ENCODE data around the gene NDRG3. TPM values are rescaled to one million over a fixed set of nuclear protein-coding genes. Genes with fewer than 3 reads are reported as not detected.

The NDRG3 gene
- total and polyA plus RNA-seq, 2 donors (not counting 3 experiments of a cell fraction or from before 2014, with no cell fraction given), result 25.7 to 27.7 TPM

DNA sequence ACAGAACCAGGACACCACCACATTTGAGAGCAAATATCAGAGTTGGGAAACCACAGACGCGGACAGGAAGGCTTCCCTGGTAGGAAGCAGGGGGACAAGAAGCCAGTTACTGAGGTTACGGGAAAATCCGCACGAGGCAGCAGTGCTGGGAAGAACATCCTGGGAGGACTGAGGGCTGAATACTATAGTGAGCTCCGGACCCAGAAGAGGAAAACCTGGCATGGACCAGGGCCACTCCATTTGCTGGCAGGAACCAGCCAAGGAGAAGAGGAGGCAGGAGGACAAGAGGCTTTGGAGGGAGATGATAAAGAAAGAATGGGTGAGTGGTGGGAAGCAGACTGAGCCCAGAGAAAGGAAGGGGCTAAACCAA lies 33.8 kb upstream of the NDRG3 start:
- CTCF ChIA-PET, result no interaction called here
- TF ChIP-seq JUN (IDR thresholded peaks at IDR 0.05; ENCODE audit: borderline replicate concordance, insufficient read depth, insufficient read length, low read depth), result no peak
- TF ChIP-seq POLR2A (IDR thresholded peaks at IDR 0.05; ENCODE audit: low read depth, low read length), result no peak
- TF ChIP-seq MYC (IDR thresholded peaks at IDR 0.05; ENCODE audit: low read depth, low read length), result no peak
- TF ChIP-seq GATA2 (IDR thresholded peaks at IDR 0.05; ENCODE audit: insufficient read depth, insufficient read length, low read depth, low read length), result no peak
- Histone ChIP-seq H3K4me3 (replicated peaks in 1 of 3; ENCODE audit: insufficient read depth in 1 of 3, low read depth in 1 of 3, low read length in 3 of 3) (no peak overlapping the region), H4K20me1 (replicated peaks; ENCODE audit: control insufficient read depth, extremely low read depth, insufficient read depth, low read length) (no peaks in the 10 kb centered on the region), H3K9me1 (replicated peaks; ENCODE audit: control insufficient read depth, extremely low read depth, insufficient read depth, low read length) (no peaks in the 10 kb centered on the region), H3K4me1 (ENCODE audit: control insufficient read depth, extremely low read depth, insufficient read depth, low read length) (no peaks in the 10 kb centered on the region), H3K4me2 (ENCODE audit: insufficient read depth, low read length) (no peak overlapping the region), H3K36me3 (ENCODE audit: control insufficient read depth in 2 of 2, extremely low read depth in 1 of 2, insufficient read depth in 2 of 2, low read length in 2 of 2) (peaks cover 0 to 12% of the 10 kb centered on the region in 2 experiments), H3K9me3 (replicated peaks; ENCODE audit: control insufficient read depth, insufficient read depth, low read length) (no peaks in the 10 kb centered on the region), H2AFZ (ENCODE audit: low read depth, low read length) (no peak overlapping the region), H3K79me2 (ENCODE audit: control insufficient read depth, insufficient read depth, low read length) (no peaks in the 10 kb centered on the region), H3K9ac (replicated peaks; ENCODE audit: extremely low read depth, insufficient read depth, low read length) (no peak overlapping the region), H3K27me3 (ENCODE audit: control insufficient read depth in 2 of 2, insufficient read depth in 2 of 2, low read length in 2 of 2) (no peaks in the 10 kb centered on the region), H3K27ac (ENCODE audit: insufficient read depth, low read depth, low read length) (no peak overlapping the region)
- POLR2A ChIA-PET, result no interaction called here
- DNase-seq (ENCODE audit: low read depth, low spot score) (no peak), FAIRE-seq (no peak)
- no TSS peak for BruUV-seq (replicated peaks)
- dilution Hi-C loops (cut with MboI; ENCODE audit: extremely low pct_ligation_motif_present, low sequenced_read_pairs), result no loop called here
- intact Hi-C loops (cut with micrococcal nuclease), result no loop called here

DNA sequence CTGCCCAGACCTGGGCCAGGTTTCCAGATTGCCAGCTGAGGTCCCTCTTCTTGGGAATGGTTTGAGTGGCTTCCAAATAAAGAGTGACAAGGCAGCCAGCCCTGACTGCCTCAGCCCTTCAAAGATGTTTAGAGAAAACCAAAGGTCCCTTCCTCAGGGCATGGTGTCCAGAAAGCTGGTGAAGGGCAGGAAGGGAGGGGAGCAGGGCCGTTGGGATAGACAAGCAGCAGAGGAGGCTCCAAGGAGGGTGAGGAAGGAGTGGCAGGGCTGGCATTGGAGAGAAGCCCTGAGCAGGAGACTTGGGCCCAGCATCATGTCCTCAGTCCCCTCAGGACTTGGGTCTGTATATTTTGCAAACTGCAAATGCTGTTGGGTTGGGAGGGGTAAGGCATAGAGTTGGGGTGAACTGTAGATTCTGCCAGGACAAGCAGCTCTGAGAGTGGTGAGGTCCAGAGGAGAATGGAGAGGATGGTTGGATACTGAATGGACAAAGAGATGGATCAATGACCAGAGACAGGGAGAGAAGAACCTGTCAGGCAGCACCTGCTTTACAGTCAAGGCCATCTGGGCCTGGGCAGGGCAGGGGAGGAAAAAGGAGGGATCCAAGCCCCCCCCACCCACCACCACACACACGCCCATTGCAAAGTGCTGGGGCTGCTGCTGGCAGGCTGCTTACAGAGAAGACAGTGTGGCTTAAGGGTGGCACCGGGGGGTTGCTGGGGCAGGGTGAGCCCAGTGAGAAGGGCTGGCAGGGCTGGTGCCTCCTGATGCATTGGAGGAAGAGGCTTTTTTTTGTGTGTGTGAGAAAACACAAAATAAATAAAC lies 33.2 kb upstream of the NDRG3 start:
- dilution Hi-C loops (cut with MboI; ENCODE audit: extremely low pct_ligation_motif_present, low sequenced_read_pairs), result no loop called here

More for the DNA sequence above, 33.2 kb upstream of the NDRG3 start:
- DNase-seq (ENCODE audit: low read depth, low spot score) (no peak), FAIRE-seq (no peak)
- H3K36me3 ChIP-seq (ENCODE audit: control insufficient read depth in 2 of 2, extremely low read depth in 1 of 2, insufficient read depth in 2 of 2, low read length in 2 of 2), result peaks cover 0 to 7% of the 10 kb centered on the region in 2 experiments
- H3K27me3 ChIP-seq (ENCODE audit: control insufficient read depth in 2 of 2, insufficient read depth in 2 of 2, low read length in 2 of 2), result no peaks in the 10 kb centered on the region
- no TSS peak for BruUV-seq (replicated peaks)
- no peak overlapping the region for H3K4me2 ChIP-seq (ENCODE audit: insufficient read depth, low read length)
- ChIA-PET CTCF (interaction anchor here (0.9 to 1.5 kb wide), 3 partner anchors 7 to 30 kb away, joined by 3 to 5 read pairs (median 3); no protein-coding TSS in a partner anchor), POLR2A (no interaction called here)
- no peak overlapping the region for H2AFZ ChIP-seq (ENCODE audit: low read depth, low read length)
- no peaks in the 10 kb centered on the region for H3K4me1 ChIP-seq (ENCODE audit: control insufficient read depth, extremely low read depth, insufficient read depth, low read length)
- no peak for TF ChIP-seq MYC (IDR thresholded peaks at IDR 0.05; ENCODE audit: low read depth, low read length)
- no peak for TF ChIP-seq POLR2AphosphoS5 (IDR thresholded peaks at IDR 0.05; ENCODE audit: insufficient read depth, low read depth, low read length)
- TF ChIP-seq, protein P1, sequence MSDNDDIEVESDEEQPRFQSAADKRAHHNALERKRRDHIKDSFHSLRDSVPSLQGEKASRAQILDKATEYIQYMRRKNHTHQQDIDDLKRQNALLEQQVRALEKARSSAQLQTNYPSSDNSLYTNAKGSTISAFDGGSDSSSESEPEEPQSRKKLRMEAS (IDR thresholded peaks at IDR 0.05; ENCODE audit: insufficient read depth, insufficient read length), result no peak
- TF ChIP-seq FOS (IDR thresholded peaks at IDR 0.05; ENCODE audit: borderline replicate concordance, insufficient read depth, low read length), result no peak
- TF ChIP-seq POLR2A (IDR thresholded peaks at IDR 0.05; ENCODE audit: low read depth, low read length), result no peak
- TF ChIP-seq, protein P2, sequence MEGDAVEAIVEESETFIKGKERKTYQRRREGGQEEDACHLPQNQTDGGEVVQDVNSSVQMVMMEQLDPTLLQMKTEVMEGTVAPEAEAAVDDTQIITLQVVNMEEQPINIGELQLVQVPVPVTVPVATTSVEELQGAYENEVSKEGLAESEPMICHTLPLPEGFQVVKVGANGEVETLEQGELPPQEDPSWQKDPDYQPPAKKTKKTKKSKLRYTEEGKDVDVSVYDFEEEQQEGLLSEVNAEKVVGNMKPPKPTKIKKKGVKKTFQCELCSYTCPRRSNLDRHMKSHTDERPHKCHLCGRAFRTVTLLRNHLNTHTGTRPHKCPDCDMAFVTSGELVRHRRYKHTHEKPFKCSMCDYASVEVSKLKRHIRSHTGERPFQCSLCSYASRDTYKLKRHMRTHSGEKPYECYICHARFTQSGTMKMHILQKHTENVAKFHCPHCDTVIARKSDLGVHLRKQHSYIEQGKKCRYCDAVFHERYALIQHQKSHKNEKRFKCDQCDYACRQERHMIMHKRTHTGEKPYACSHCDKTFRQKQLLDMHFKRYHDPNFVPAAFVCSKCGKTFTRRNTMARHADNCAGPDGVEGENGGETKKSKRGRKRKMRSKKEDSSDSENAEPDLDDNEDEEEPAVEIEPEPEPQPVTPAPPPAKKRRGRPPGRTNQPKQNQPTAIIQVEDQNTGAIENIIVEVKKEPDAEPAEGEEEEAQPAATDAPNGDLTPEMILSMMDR (IDR thresholded peaks at IDR 0.05; ENCODE audit: extremely low read depth in 1 of 2, insufficient read depth in 1 of 2, low read depth in 1 of 2, low read length in 2 of 2), result no peak
- no peak for TF ChIP-seq EZH2 (IDR thresholded peaks at IDR 0.05; ENCODE audit: borderline replicate concordance, low read depth, low read length, severe bottlenecking)
- no peak for TF ChIP-seq JUN (IDR thresholded peaks at IDR 0.05; ENCODE audit: borderline replicate concordance, insufficient read depth, insufficient read length, low read depth)
- no peak for TF ChIP-seq GATA2 (IDR thresholded peaks at IDR 0.05; ENCODE audit: insufficient read depth, insufficient read length, low read depth, low read length)
- no peaks in the 10 kb centered on the region for H4K20me1 ChIP-seq (replicated peaks; ENCODE audit: control insufficient read depth, extremely low read depth, insufficient read depth, low read length)
- H3K27ac ChIP-seq (ENCODE audit: insufficient read depth, low read depth, low read length), result no peak overlapping the region
- intact Hi-C loops (cut with micrococcal nuclease), result no loop called here
- no peak overlapping the region for H3K9ac ChIP-seq (replicated peaks; ENCODE audit: extremely low read depth, insufficient read depth, low read length)
- H3K9me3 ChIP-seq (replicated peaks; ENCODE audit: control insufficient read depth, insufficient read depth, low read length), result no peaks in the 10 kb centered on the region
- no peaks in the 10 kb centered on the region for H3K9me1 ChIP-seq (replicated peaks; ENCODE audit: control insufficient read depth, extremely low read depth, insufficient read depth, low read length)
- H3K4me3 ChIP-seq (replicated peaks in 1 of 3; ENCODE audit: insufficient read depth in 1 of 3, low read depth in 1 of 3, low read length in 3 of 3), result no peak overlapping the region
- no peaks in the 10 kb centered on the region for H3K79me2 ChIP-seq (ENCODE audit: control insufficient read depth, insufficient read depth, low read length)
